Measurements from ENCODE around the gene MB21D2.

GRCh38 chr3:192861972-192862371, 55.7 kb downstream of the MB21D2 start:
- no peak for TF ChIP-seq EP300 (IDR thresholded peaks at IDR 0.05)
- no peak for TF ChIP-seq POLR2A (IDR thresholded peaks at IDR 0.05)
- TF ChIP-seq CTCF (IDR thresholded peaks at IDR 0.05), result no peak
